ENCODE data around the gene KNTC1. TPM values are rescaled to one million over a fixed set of nuclear protein-coding genes. Genes with fewer than 3 reads are reported as not detected.
A peak's percentile ranks its signal among the peaks of the same experiment; 100 is the strongest.

Gene KNTC1
- total RNA-seq, 1 experiment from 2014 or later, result 71.3 TPM

DNA sequence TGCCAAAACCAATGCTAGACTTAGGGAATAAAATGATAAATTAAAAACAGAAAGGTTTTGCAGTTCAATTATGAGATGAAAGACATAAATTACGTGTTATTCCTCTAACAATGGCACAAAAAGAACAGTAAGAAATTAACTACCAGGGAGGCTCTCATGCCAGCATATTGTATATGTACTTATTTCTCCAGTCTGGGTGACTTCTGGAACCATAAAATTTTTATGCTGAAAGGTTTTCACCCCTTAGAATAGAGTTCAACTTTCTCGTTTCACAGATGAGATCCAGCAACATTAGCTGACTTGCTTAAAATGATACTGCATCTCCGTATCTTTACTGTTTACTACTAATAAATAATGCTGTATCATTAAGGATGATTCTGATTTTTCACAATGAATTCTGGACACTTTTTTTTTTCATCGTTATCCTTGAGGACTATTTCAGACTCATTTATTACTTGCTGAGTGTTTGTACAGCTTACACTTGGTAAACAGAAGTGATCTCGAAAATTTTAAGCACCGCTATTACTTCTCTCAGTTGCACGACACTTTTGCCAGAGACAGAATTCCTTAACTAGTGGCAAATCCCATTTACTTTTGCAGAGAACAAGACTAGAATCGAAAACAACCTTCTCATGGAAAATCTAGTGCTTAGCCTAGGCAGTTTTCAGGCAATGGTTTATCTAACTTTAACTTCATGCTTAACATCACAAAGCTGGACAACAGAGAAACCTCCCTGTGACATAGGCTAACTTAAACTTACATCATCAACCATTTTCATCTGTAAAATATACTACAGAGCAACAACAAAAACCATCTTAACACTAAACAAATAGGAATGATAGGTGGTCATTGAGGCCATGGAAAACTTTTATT lies 3.0 kb upstream of the KNTC1 start:
- Histone ChIP-seq H3K9ac (ENCODE audit: extremely low read depth, insufficient read length, low read length) (peak overlapping the region; percentile 3), H2BK120ac (ENCODE audit: low read depth, low read length, poor library complexity, severe bottlenecking) (no peak overlapping the region), H4K20me1 (ENCODE audit: control insufficient read depth, insufficient read depth, insufficient read length) (no peaks in the 10 kb centered on the region), H3K4ac (ENCODE audit: low read depth, low read length) (no peak overlapping the region), H3K79me1 (ENCODE audit: insufficient read depth, low read depth, low read length, poor library complexity, severe bottlenecking) (peaks cover 11% of the 10 kb centered on the region), H4K91ac (ENCODE audit: insufficient read length, low read depth, low read length) (no peak overlapping the region), H3K27ac (ENCODE audit: insufficient read length, low read depth, low read length) (no peak overlapping the region), H2BK5ac (ENCODE audit: insufficient read length, low read length) (no peak overlapping the region), H3K79me2 (ENCODE audit: insufficient read depth, low read length) (peaks cover 45% of the 10 kb centered on the region), H3K14ac (ENCODE audit: insufficient read depth, low read length) (no peak overlapping the region), H2BK12ac (ENCODE audit: insufficient read length, low read depth, low read length) (no peak overlapping the region), H2BK15ac (ENCODE audit: low read depth, low read length) (no peak overlapping the region), H4K8ac (replicated peaks; ENCODE audit: insufficient read length, low read depth, low read length) (no peak overlapping the region), H3K4me1 (ENCODE audit: insufficient read depth, low read length) (no peaks in the 10 kb centered on the region), H3K23ac (ENCODE audit: insufficient read length, low read depth, low read length) (no peak overlapping the region), H2BK20ac (ENCODE audit: low read depth, low read length, poor library complexity, severe bottlenecking) (no peak overlapping the region), H3K23me2 (ENCODE audit: insufficient read length, low read depth, low read length, poor library complexity, severe bottlenecking) (peaks cover 4% of the 10 kb centered on the region), H3K9me3 (ENCODE audit: control insufficient read depth, low read depth, low read length) (no peaks in the 10 kb centered on the region), H3K18ac (ENCODE audit: insufficient read length, low read depth, low read length) (no peak overlapping the region), H4K5ac (ENCODE audit: insufficient read length, low read depth, low read length) (no peak overlapping the region), H3K56ac (ENCODE audit: insufficient read length, low read depth, low read length) (no peak overlapping the region), H3K27me3 (ENCODE audit: insufficient read depth, low read length) (no peaks in the 10 kb centered on the region), H2AK5ac (ENCODE audit: insufficient read length, low read length) (no peak overlapping the region), H2AFZ (ENCODE audit: low read length) (no peak overlapping the region), H3T11ph (ENCODE audit: low read length) (no peak overlapping the region), H3K4me2 (ENCODE audit: insufficient read depth, insufficient read length, low read length) (peak overlapping the region; percentile 53)
- Mint-ChIP-seq H3K4me3 (peak overlapping the region; percentile 93 to 95), H3K9me3 (no peaks in the 10 kb centered on the region), H3K36me3 (ENCODE audit: insufficient read depth in 1 of 3, low read depth in 3 of 3) (peaks cover 40 to 57% (median 55%) of the 10 kb centered on the region in 3 experiments), H3K4me1 (peaks cover 20 to 22% of the 10 kb centered on the region in 2 experiments), H3K27ac (peak overlapping the region; percentile 14 to 74 (median 65); a peak in 4 of 7 replicates), H3K27me3 (ENCODE audit: low read depth) (no peaks in the 10 kb centered on the region)
- DNase-seq, result no peak
- TF ChIP-seq CTCF (conservative IDR thresholded peaks at IDR 0.05), result no peak
- no CpG with 5 or more reads among the region's 8 CpGs for WGBS (ENCODE audit: extremely low coverage, insufficient read length, low lambda C conversion rate)

All from H9 (cell line).